Left lung (tissue), 10 donors: ENCODE data around the gene FAAP20. TPM values are rescaled to one million over a fixed set of nuclear protein-coding genes. Genes with fewer than 3 reads are reported as not detected.

Source experiments
- ATAC-seq: fragments of 200-7000 bp; cut with Tn5 transposase; one replicate; pipeline ENCODE4 v1.9.1; 2020; ENCODE audit warnings: moderate library complexity
- DNase-seq, 4 donors: peaks; one replicate each; pipeline ENCODE4 v3.0.0-alpha.2; 2013 to 2020
- H3K27ac ChIP-seq, 2 donors: fragments of 200-600 bp; sonication (generic) in 1 of 2; one replicate each; pipeline versions ENCODE4 v1.5.0 to v1.8.0; 2020 to 2021
- H3K27me3 ChIP-seq, 2 donors: fragments of 200-600 bp; sonication (generic) in 1 of 2; one replicate each; pipeline versions ENCODE4 v1.5.0 to v1.8.0; 2020 to 2021
- H3K36me3 ChIP-seq, 2 donors: fragments of 200-600 bp; sonication (generic) in 1 of 2; one replicate each; pipeline versions ENCODE4 v1.5.0 to v1.8.0; 2020 to 2021
- H3K4me1 ChIP-seq, 2 donors: fragments of 200-600 bp; one replicate each; pipeline ENCODE4 v1.8.0; 2021
- H3K4me3 ChIP-seq, 2 donors: fragments of 200-600 bp; sonication (generic) in 1 of 2; one replicate each; pipeline versions ENCODE4 v1.5.0 to v1.8.0; 2020 to 2021; ENCODE audit warnings: mild to moderate bottlenecking in 1 of 2
- H3K9me3 ChIP-seq, 2 donors: fragments of 200-600 bp; sonication (generic) in 1 of 2; one replicate each; pipeline versions ENCODE4 v1.5.0 to v1.8.0; 2020 to 2021
- CTCF ChIP-seq, 2 donors: fragments of 200-600 bp; sonication (generic) in 1 of 2; IDR thresholded peaks; one replicate each; pipeline versions ENCODE4 v1.5.0 to v1.8.0; 2021; ENCODE audit warnings: antibody characterized with exemption in 2 of 2
- intact Hi-C, 2 donors: fragments of 100-400 bp; cut with DNase I; formaldehyde crosslinking; loops; one replicate each; pipeline versions ENCODE4 v1.11.2 to v1.14.2; 2022
- polyA plus RNA-seq, 6 donors: library from polyadenylated mRNA; unstranded; fragments of 120-200 nt; gene quantifications; one replicate each; pipeline ENCODE4 v1.2.1, GENCODE V29; 2013; ENCODE audit not compliant: insufficient read length in 6 of 6
- total RNA-seq, 2 donors: library from RNA; stranded (reverse); fragmentation: NEBNext Ultra II Directional; extraction: Animal tissue kit (Norgen Biotek cat#: 25700); gene quantifications; one replicate each; pipeline ENCODE4 v1.2.1, GENCODE V29; 2021
- donor health status: DM: no; HTN: yes; CAD: no.
- donor health status: DM: no; HTN: no; CAD: no.

Gene FAAP20
- total and polyA plus RNA-seq, 8 donors, result 29.5 to 69.7 (median 45.8) TPM

GRCh38 chr1:2185880-2186855 lies 8.4 kb downstream of the FAAP20 start:
- Histone ChIP-seq H3K27me3 (no peaks in the 10 kb centered on the region), H3K9me3 (no peaks in the 10 kb centered on the region), H3K4me3 (no peak overlapping the region), H3K36me3 (peaks cover 0 to 27% of the 10 kb centered on the region in 2 donors), H3K27ac (no peak overlapping the region), H3K4me1 (peaks cover 14 to 21% of the 10 kb centered on the region in 2 donors)
- TF ChIP-seq CTCF (IDR thresholded peaks at IDR 0.05), result no peak
- DNase-seq, result no peak
- ATAC-seq, result no peak
- intact Hi-C loops, result no loop called here

GRCh38 chr1:2184934-2185333 lies 9.6 kb downstream of the FAAP20 start:
- H3K9me3 ChIP-seq, result no peaks in the 10 kb centered on the region
- H3K27me3 ChIP-seq, result no peaks in the 10 kb centered on the region
- peaks cover 0 to 34% of the 10 kb centered on the region in 2 donors for H3K36me3 ChIP-seq
- ATAC-seq (no peak), DNase-seq (no peak)
- peaks cover 2 to 9% of the 10 kb centered on the region in 2 donors for H3K4me1 ChIP-seq
- H3K4me3 ChIP-seq, result no peak overlapping the region
- no peak for TF ChIP-seq CTCF (IDR thresholded peaks at IDR 0.05)
- H3K27ac ChIP-seq, result no peak overlapping the region
- intact Hi-C loops, result no loop called here

GRCh38 chr1:2184531-2184930 lies 10.0 kb downstream of the FAAP20 start:
- Histone ChIP-seq H3K4me3 (no peak overlapping the region), H3K27me3 (no peaks in the 10 kb centered on the region), H3K27ac (no peak overlapping the region), H3K36me3 (peaks cover 0 to 34% of the 10 kb centered on the region in 2 donors), H3K9me3 (no peaks in the 10 kb centered on the region), H3K4me1 (peaks cover 0 to 5% of the 10 kb centered on the region in 2 donors)
- no peak for TF ChIP-seq CTCF (IDR thresholded peaks at IDR 0.05)
- intact Hi-C loops, result no loop called here
- DNase-seq (no peak), ATAC-seq (no peak)

GRCh38 chr1:2183937-2184334 lies 10.6 kb downstream of the FAAP20 start:
- peak in 1 of 4 donors; percentile 73 for DNase-seq
- Histone ChIP-seq H3K4me1 (peaks cover 0 to 1% of the 10 kb centered on the region in 2 donors), H3K36me3 (peaks cover 0 to 34% of the 10 kb centered on the region in 2 donors), H3K27me3 (no peaks in the 10 kb centered on the region), H3K9me3 (no peaks in the 10 kb centered on the region), H3K27ac (no peak overlapping the region), H3K4me3 (no peak overlapping the region)
- ATAC-seq, result no peak
- intact Hi-C loops, result no loop called here
- no peak for TF ChIP-seq CTCF (IDR thresholded peaks at IDR 0.05)

GRCh38 chr1:2182376-2182775 lies 12.2 kb downstream of the FAAP20 start:
- no peaks in the 10 kb centered on the region for H3K4me1 ChIP-seq
- H3K27ac ChIP-seq, result no peak overlapping the region
- no peaks in the 10 kb centered on the region for H3K9me3 ChIP-seq
- no peak for ATAC-seq
- no peak overlapping the region for H3K4me3 ChIP-seq
- no peaks in the 10 kb centered on the region for H3K27me3 ChIP-seq
- TF ChIP-seq CTCF (IDR thresholded peaks at IDR 0.05), result no peak
- peaks cover 0 to 45% of the 10 kb centered on the region in 2 donors for H3K36me3 ChIP-seq
- no peak for DNase-seq
- intact Hi-C loops, result no loop called here
